Keratinocyte (primary cell): ENCODE results near the gene SF3B2. TPM values are rescaled to one million over a fixed set of nuclear protein-coding genes. Genes with fewer than 3 reads are reported as not detected.

Experiments
- DNase-seq: peaks from one replicate; pipeline ENCODE4 v3.0.0-alpha.2; 2011; ENCODE audit warnings: low read depth, missing footprints, low spot score
- FAIRE-seq: peaks from 2 replicates; lab custom pipeline; 2011; peaks lifted over from hg19 to GRCh38; lab: Jason Lieb, UNC
- H2AFZ ChIP-seq: 2 replicates; pipeline ENCODE4 v1.6.0; 2012; ENCODE audit warnings: low read length, control low read depth, inconsistent platforms; ENCODE audit not compliant: control insufficient read depth
- H3K27ac ChIP-seq: 2 replicates; pipeline ENCODE4 v1.5.1; 2011; ENCODE audit warnings: low read length; ENCODE audit not compliant: control insufficient read depth, insufficient read depth
- H3K27me3 ChIP-seq: 3 replicates; pipeline ENCODE4 v1.6.0; 2011; ENCODE audit warnings: low read length; ENCODE audit not compliant: control insufficient read depth, insufficient read depth; ENCODE audit errors: extremely low read depth
- H3K36me3 ChIP-seq, 2 experiments: 2 replicates in 1 of 2; 3 replicates in 1 of 2; pipeline ENCODE4 v1.5.1; 2011; ENCODE audit warnings: low read length in 2 of 2, mild to moderate bottlenecking in 1 of 2; ENCODE audit not compliant: control insufficient read depth in 2 of 2, insufficient read depth in 2 of 2; ENCODE audit errors: extremely low read depth in 1 of 2
- H3K4me1 ChIP-seq: 3 replicates; pipeline ENCODE4 v1.5.1; 2011; ENCODE audit warnings: low read length; ENCODE audit not compliant: control insufficient read depth, insufficient read depth; ENCODE audit errors: extremely low read depth
- H3K4me2 ChIP-seq: 3 replicates; pipeline ENCODE4 v1.6.0; 2011; ENCODE audit warnings: low read depth, low read length; ENCODE audit not compliant: control insufficient read depth, insufficient read depth; ENCODE audit errors: extremely low read depth
- H3K4me3 ChIP-seq, 3 experiments: fragments of 200-600 bp in 1 of 3; sonication (generic) in 1 of 3; 2 replicates in 2 of 3; 3 replicates in 1 of 3; pipeline ENCODE4 v1.5.1; 2011 to 2016; ENCODE audit warnings: low read length in 3 of 3, mild to moderate bottlenecking in 3 of 3, control low read depth in 2 of 3, inconsistent platforms in 1 of 3, low read depth in 1 of 3, mixed read lengths in 1 of 3, mixed run types in 1 of 3, moderate library complexity in 1 of 3; ENCODE audit not compliant: control insufficient read depth in 2 of 3, insufficient read depth in 2 of 3; ENCODE audit errors: extremely low read depth in 1 of 3
- H3K79me2 ChIP-seq: 2 replicates; pipeline ENCODE4 v1.6.0; 2012; ENCODE audit warnings: low read length; ENCODE audit not compliant: control insufficient read depth, insufficient read depth
- H3K9ac ChIP-seq: 3 replicates; pipeline ENCODE4 v1.6.0; 2011; ENCODE audit warnings: low read length; ENCODE audit not compliant: control insufficient read depth, insufficient read depth; ENCODE audit errors: extremely low read depth
- H3K9me1 ChIP-seq: 3 replicates; pipeline ENCODE4 v1.6.0; 2011; ENCODE audit warnings: low read length; ENCODE audit not compliant: control insufficient read depth, insufficient read depth; ENCODE audit errors: extremely low read depth
- H3K9me3 ChIP-seq: 2 replicates; pipeline ENCODE4 v1.5.1; 2012; ENCODE audit warnings: low read depth, low read length; ENCODE audit not compliant: control insufficient read depth
- H4K20me1 ChIP-seq: 3 replicates; pipeline ENCODE4 v1.6.0; 2011; ENCODE audit warnings: low read length; ENCODE audit not compliant: control insufficient read depth, insufficient read depth; ENCODE audit errors: extremely low read depth
- CTCF ChIP-seq, 3 experiments: IDR thresholded peaks in 1 of 3; conservative IDR thresholded peaks in 1 of 3; optimal IDR thresholded peaks in 1 of 3; 2 replicates in 2 of 3; 3 replicates in 1 of 3; pipeline versions ENCODE3 to v1.5.1; 2011; ENCODE audit warnings: low read length in 3 of 3, mild to moderate bottlenecking in 3 of 3, moderate library complexity in 2 of 3, control low read depth in 1 of 3, inconsistent platforms in 1 of 3; ENCODE audit not compliant: insufficient read depth in 2 of 3; ENCODE audit errors: extremely low read depth in 1 of 3
- EZH2 ChIP-seq: IDR thresholded peaks from one replicate; pipeline ENCODE4 v1.6.1; 2012; ENCODE audit warnings: inconsistent platforms, mild to moderate bottlenecking, low read length, moderate library complexity
- dilution Hi-C: fragments of 300-500 bp; cut with MboI; formaldehyde crosslinking; loops from one replicate; pipeline ENCODE4 v1.7.0; 2020; ENCODE audit warnings: low sequenced_read_pairs; ENCODE audit not compliant: extremely low pct_ligation_motif_present
- polyA plus RNA-seq, 5 experiments: library from polyadenylated mRNA; depleted of rRNA in 3 of 5; stranded (reverse) in 3 of 5; stranded (forward) in 1 of 5; unstranded in 1 of 5; fragments of >200 nt; gene quantifications; 1 replicate in 1 of 5; 2 replicates in 3 of 5; 3 replicates in 1 of 5; pipeline versions ENCODE4 v1.2.1 to v1.2.3, GENCODE V29; 2011 to 2012; ENCODE audit warnings: missing spikeins in 2 of 5, low read depth in 1 of 5, low replicate concordance in 1 of 5

The SF3B2 gene
- polyA plus RNA-seq, 1 donor (not counting 4 experiments of a cell fraction or from before 2014, with no cell fraction given), result 73.0 TPM

GRCh38 chr11:66100272-66101065 is 48.3 kb downstream of the SF3B2 start:
- peaks cover 25% of the 10 kb centered on the region for H3K79me2 ChIP-seq
- H3K36me3 ChIP-seq, result no peaks in the 10 kb centered on the region
- H3K4me3 ChIP-seq, result peak overlapping the region in 2 of 3 experiments; percentile 5 to 19
- no peaks in the 10 kb centered on the region for H3K9me3 ChIP-seq
- no peaks in the 10 kb centered on the region for H3K27me3 ChIP-seq
- FAIRE-seq (no peak), DNase-seq (no peak)
- dilution Hi-C loops, result no loop called here
- peak overlapping the region; percentile 2 for H3K9ac ChIP-seq
- peak overlapping the region; percentile 61 for H2AFZ ChIP-seq
- no peak for TF ChIP-seq EZH2
- TF ChIP-seq CTCF (optimal IDR thresholded peaks at IDR 0.05 in 1 of 3, IDR thresholded peaks at IDR 0.05 in 1 of 3, conservative IDR thresholded peaks at IDR 0.05 in 1 of 3; ENCODE audit: extremely low read depth in 1 of 3, insufficient read depth in 2 of 3, low read length in 3 of 3), result no peak
- H4K20me1 ChIP-seq, result no peaks in the 10 kb centered on the region
- peaks cover 2% of the 10 kb centered on the region for H3K9me1 ChIP-seq
- peaks cover 10% of the 10 kb centered on the region for H3K4me1 ChIP-seq
- peak overlapping the region; percentile 66 for H3K4me2 ChIP-seq
- H3K27ac ChIP-seq, result peak overlapping the region; percentile 19

- peaks cover 30% of the 10 kb centered on the region for H3K79me2 ChIP-seq
- H3K27ac ChIP-seq, result no peak overlapping the region
- dilution Hi-C loops, result no loop called here
Measured at GRCh38 chr11:66101066-66101464, 48.9 kb downstream of the SF3B2 start.

More at GRCh38 chr11:66101066-66101464, 48.9 kb downstream of the SF3B2 start:
- Histone ChIP-seq H3K4me3 (peak overlapping the region in 1 of 3 experiments; percentile 5), H2AFZ (no peak overlapping the region), H3K4me2 (peak overlapping the region; percentile 66), H4K20me1 (no peaks in the 10 kb centered on the region), H3K27me3 (no peaks in the 10 kb centered on the region), H3K9ac (peak overlapping the region; percentile 2), H3K9me3 (no peaks in the 10 kb centered on the region), H3K9me1 (peaks cover 2% of the 10 kb centered on the region), H3K4me1 (peaks cover 10% of the 10 kb centered on the region), H3K36me3 (no peaks in the 10 kb centered on the region)
- TF ChIP-seq EZH2, result no peak
- no peak for TF ChIP-seq CTCF (optimal IDR thresholded peaks at IDR 0.05 in 1 of 3, IDR thresholded peaks at IDR 0.05 in 1 of 3, conservative IDR thresholded peaks at IDR 0.05 in 1 of 3; ENCODE audit: extremely low read depth in 1 of 3, insufficient read depth in 2 of 3, low read length in 3 of 3)
- no peak for DNase-seq
- no peak for FAIRE-seq
